HG03342 (cell line): ENCODE measurements around the gene ABCA4.

Experiments used
- ATAC-seq: cut with Tn5 transposase; IDR thresholded peaks from one replicate; pipeline ENCODE4 v1.9.1; 2021; ENCODE audit warnings: mild to moderate bottlenecking, moderate library complexity; ENCODE audit not compliant: unreplicated experiment

ABCA4 gene

GRCh38 chr1:94084547-94084946, 36.4 kb downstream of the ABCA4 start:
- ATAC-seq = no peak

GRCh38 chr1:94084085-94084484, 36.9 kb downstream of the ABCA4 start:
- ATAC-seq = no peak

GRCh38 chr1:94083681-94084080, 37.3 kb downstream of the ABCA4 start:
- ATAC-seq = no peak

- ATAC-seq = no peak
Measured at GRCh38 chr1:94081566-94082344, 39.2 kb downstream of the ABCA4 start.

GRCh38 chr1:94079989-94080388, 41.0 kb downstream of the ABCA4 start:
- ATAC-seq = no peak

- no peak for ATAC-seq
Measured at GRCh38 chr1:94079080-94079940, 41.6 kb downstream of the ABCA4 start.

GRCh38 chr1:94072840-94073522, 48.0 kb downstream of the ABCA4 start:
- ATAC-seq = no peak

GRCh38 chr1:94071976-94072375, 49.0 kb downstream of the ABCA4 start:
- ATAC-seq = no peak

- no peak for ATAC-seq
Measured at GRCh38 chr1:94071391-94071790, 49.6 kb downstream of the ABCA4 start.

GRCh38 chr1:94070865-94071264, 50.1 kb downstream of the ABCA4 start:
- no peak for ATAC-seq

GRCh38 chr1:94069919-94070285, 51.0 kb downstream of the ABCA4 start:
- no peak for ATAC-seq

GRCh38 chr1:94068999-94069918, 51.7 kb downstream of the ABCA4 start:
- no peak for ATAC-seq

GRCh38 chr1:94068096-94068998, 52.6 kb downstream of the ABCA4 start:
- no peak for ATAC-seq

- ATAC-seq = no peak
Measured at GRCh38 chr1:94067196-94067595, 53.8 kb downstream of the ABCA4 start.

GRCh38 chr1:94063379-94063778, 57.6 kb downstream of the ABCA4 start:
- no peak for ATAC-seq

GRCh38 chr1:94061513-94062443, 59.2 kb downstream of the ABCA4 start:
- peak; percentile 89 for ATAC-seq

GRCh38 chr1:94060720-94061119, 60.2 kb downstream of the ABCA4 start:
- no peak for ATAC-seq

- no peak for ATAC-seq
Measured at GRCh38 chr1:94058766-94059165, 62.2 kb downstream of the ABCA4 start.
